Limb (tissue), 2 donors: ENCODE data around the gene TAS2R14.

ENCODE experiments used
- DNase-seq, 2 donors: peaks; one replicate each; pipeline ENCODE4 v3.0.0-alpha.2; 2016; ENCODE audit errors: extremely low spot score in 2 of 2

Gene TAS2R14, protein sequence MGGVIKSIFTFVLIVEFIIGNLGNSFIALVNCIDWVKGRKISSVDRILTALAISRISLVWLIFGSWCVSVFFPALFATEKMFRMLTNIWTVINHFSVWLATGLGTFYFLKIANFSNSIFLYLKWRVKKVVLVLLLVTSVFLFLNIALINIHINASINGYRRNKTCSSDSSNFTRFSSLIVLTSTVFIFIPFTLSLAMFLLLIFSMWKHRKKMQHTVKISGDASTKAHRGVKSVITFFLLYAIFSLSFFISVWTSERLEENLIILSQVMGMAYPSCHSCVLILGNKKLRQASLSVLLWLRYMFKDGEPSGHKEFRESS

DNA sequence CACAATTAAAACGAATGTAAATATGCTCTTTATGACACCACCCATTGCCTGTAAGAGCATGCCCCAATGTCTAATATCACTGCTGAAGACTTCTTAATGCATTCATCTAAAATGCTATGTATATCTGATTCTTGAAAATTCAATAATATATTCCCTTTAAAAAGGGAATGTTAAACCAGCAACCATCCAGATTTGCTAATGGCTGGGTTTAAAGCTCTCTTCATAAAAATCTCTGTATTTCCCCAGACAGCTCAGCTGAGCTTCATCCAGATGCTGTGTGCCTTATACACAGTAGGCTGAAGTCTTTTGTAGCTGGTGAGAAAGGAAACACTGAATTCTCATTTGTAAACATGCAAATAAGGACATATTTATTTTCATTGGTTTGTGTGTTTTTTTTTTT, at the start of gene TAS2R14:
TSS of gene TAS2R14 (minus strand) at position 101 of the 400 bp plus-strand sequence. CDS start at position 45, 56 bp downstream.
- DNase-seq: no peak

DNA sequence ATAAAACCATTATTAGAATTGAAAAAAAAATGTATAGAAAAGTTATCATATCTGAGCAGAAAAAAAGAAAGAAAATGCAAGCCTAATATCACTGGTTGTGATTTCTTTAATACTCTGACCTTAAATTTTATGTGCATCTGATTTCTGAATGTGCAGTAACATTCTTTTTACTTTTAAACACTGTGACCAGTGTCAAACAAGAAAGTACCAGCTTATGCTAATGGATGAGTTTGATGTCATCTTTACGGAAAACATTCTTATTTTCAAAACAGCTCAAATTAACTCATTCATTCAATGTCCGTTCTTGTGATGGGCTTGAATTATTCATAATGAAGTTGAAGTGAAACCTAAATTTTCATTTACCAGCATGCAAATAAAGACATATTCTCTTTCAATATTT, 47.7 kb upstream of the TAS2R14 start, which contains the start of gene TAS2R50:
TSS of gene TAS2R50 (minus strand) at position 101 of the 400 bp plus-strand sequence. CDS start at position 49, 52 bp downstream.
- no peak for DNase-seq

DNA sequence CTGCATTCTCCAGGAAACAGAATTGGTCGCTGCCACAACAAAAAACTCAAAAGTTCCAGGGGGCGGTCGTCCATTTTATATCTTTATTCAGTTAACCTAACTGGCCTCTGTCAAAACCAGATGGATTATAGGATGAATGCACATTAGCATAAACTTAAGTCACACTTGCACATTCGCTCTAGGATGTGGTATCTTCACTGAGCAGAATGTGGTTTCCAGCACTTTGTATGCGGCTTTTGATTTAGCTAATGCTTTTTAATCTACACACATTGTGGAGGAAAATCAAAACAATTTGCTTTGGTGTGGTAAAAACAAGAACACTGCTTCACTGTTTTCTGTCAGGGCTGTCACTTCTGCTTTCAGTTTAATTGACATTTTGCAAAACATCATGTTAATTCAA, 43.2 kb upstream of the TAS2R14 start:
- no peak for DNase-seq

DNA sequence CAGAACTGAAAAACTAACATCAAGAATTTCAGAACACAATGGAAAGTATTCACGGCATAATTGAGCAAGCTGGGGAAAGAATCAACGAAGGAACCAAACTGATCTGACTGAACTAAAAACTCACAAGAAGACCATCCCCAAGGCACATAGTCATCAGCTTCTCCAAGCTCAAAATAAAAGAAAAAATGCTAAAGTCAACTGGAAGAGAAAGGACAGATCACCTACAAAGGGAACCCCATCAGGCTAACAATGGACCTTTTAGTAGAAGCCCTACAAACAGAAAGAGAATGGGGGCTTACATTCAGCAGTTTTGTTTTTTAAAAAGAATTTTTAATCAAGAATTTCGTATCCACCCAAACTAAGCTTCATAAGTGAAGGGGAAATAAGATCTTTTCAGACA, 35.9 kb upstream of the TAS2R14 start:
- no peak for DNase-seq

DNA sequence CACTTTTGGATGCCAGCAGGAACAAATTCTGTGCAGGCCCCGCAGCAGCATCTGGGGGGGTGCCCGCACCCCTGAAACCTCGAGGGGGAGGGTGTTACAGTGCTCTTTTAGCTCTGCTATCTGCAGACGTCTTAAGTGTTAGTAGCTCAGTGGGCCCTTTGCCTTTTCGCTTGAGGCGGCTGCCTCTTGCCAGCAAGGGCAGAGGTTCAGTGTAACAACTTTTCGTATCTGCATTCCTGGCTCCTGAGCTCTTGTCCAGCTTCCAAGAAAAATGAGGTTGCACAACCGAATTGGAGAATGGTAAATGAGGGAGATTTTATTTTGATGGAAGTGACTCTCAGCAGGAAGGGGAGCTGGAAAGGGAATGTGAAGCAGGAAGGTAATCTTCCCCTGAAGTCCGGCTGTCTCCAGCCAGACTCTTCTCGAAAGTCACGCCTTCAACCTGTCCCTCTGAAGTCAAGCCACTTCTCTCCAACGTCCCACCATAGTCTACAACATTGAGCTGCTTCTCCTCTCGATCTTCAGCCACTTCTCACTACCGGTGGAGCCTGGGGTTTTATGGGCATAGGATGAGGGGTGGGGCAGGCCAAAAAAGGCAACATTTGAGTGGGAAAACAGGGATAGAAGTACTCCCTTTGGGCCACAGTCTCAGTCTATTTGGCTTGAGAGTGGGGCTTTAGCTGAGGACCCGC, 29.8 kb upstream of the TAS2R14 start:
- peak in 1 of 2 donors; percentile 5 for DNase-seq

DNA sequence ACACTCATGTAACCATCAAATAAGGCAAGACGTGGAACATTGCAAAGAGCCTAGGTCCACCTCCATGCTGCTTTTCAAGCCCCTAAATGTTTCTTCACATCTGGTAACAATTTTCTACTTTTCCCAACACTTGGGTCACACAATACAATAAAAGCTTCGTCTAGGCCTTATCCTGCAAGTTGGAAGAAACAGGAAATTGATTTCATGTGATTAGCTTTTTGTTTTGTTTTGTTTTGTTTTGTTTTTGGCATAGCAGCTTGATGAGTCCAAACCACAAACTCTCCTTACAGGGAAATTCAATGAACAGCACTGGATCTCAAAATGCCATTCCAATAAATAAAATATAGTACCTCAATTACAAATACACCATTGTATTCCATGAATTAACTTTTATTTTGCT, 28.3 kb upstream of the TAS2R14 start:
- peak in 1 of 2 donors; percentile 6 for DNase-seq

DNA sequence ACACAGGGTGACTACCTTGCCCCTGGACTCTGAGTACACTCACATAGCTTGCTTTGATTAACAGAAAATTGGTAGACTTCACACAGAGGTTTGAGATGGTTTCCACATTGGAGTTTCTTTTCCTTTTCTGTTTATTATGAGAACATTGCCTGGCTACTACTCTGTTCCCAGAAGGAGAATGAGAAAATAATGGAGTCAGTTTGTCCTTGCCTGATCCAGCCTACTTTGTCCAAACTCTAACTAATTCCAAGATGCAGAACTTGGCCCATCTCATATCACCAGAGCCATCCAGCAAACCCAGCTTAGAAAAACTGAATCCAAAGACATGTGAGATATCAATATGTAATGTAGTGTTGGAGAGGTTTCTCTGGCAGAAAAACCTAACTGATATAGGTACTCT, 27.3 kb upstream of the TAS2R14 start:
- no peak for DNase-seq

DNA sequence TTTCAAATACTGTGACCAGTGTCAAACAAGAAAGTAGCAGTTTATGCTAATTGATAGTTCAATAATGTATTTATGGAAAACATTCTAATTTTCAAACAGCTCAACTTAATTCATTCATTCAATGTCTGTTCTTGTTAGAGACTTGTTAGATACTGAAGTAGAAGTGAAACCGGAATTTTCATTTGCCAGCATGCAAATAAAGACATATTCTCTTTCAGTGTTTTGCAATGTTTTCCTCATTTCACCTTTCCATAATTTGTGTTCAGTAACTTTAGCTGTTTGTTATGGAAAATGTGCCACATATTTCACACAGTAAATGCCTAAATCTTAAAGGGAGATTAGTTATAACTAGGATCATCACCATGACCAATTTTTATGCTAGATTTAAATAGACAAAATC, 26.4 kb upstream of the TAS2R14 start:
- no peak for DNase-seq

DNA sequence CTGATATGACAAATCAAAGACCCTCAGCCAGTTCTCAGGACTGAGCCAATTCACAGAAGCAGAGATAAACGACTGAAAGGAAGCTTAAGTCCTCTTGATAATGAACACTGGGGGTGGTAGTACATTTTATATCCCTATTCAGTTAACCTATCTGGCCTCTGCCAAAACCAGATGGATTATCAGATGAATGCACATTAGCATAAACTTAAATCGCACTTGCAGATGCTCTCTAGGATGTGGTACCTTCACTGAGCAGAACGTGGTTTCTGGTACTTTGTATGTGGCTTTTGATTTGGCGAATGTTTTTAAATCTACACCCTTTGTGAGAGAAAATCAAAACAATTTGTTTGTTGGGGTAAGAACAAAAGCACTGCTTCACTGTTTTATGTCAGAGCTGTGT, 21.1 kb upstream of the TAS2R14 start:
- DNase-seq: no peak

DNA sequence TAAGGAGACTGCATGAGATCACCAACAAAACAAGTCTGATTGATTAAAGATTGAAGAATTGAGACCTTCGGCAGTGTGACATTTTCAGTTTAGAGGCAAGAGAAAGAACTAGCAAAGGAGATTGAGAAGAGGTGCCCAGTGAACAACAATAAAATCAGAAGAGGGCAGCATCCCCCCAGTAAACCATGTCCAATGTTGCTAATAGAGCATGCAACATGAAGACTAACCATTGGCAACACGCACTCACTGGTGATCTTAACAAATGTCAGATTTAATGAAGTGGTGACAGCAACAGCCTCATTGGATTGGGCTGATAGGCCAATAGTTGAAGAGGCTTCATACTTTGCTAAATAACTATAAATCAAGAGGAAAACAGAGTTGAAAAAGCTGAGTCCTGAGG, 20.7 kb upstream of the TAS2R14 start:
- DNase-seq: no peak

DNA sequence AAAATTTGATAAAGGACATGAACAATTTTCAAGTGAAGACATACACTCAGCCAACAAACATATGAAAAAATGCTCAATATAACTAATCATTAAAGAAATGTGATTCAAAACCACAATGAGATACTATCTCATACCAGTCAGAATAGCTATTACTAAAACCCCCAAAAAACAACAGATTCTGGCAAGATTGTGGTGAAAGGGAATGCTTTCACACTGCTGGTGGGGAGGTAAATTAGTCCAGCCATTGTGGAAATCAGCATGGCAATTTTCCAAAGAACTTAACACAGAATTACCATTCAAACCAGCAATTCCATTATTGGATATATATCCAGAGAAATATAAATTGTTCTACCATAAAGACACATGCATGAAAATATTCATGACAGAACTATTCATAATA, 18.7 kb upstream of the TAS2R14 start:
- no peak for DNase-seq

DNA sequence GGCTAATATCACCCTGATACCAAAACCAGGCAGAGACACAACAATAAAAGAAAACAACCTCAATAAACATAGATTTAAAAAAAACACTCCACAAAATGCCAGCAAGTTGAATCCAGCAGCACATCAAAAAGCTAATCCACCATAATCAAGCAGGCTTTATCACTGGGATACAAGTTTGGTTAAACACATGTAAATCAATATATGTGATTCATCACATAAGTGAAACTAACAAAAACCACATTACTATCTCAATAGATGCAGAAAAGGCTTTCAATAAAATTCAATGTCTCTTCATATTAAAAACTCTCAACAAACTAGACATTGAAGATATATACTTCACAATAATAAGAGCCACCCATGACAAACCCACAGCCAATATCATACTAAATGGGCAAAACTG, 17.0 kb upstream of the TAS2R14 start:
- no peak for DNase-seq

DNA sequence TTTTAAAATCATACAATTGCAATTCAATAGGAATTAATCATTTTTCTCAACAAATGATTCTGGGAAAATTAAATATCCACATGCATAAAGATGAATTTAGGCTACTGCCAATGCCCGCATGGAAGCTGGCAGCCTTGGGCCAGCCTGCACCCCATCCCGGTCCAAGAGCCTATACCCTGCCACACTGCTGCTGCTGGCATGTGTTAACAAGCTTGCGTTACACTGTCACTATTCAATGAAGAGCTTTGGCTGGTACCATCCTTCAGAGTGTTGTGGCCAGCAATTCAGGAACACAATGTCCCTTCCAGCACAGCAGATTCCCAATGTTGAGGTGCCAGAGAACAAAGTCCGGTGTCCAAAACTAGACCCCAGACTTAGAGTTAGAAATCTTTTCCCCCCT, 13.6 kb upstream of the TAS2R14 start:
- DNase-seq: no peak

DNA sequence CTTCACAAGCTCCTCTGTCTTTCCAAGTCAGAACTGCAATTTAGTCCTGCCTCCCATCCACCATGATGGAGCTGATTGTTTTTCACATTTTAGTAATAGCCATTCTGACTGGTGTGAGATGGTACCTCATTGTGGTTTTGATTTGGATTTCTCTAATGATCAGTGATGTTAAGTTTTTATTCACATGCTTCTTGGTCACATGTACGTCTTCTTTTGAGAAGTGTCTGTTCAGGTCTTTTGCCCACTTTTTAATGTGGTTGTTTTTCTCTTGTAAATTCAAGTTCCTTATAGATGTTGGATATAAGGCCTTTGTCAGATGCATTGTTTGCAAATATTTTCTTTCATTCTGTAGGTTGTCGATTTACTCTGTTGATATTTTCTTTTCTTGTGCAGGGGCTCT, 4.1 kb upstream of the TAS2R14 start:
- DNase-seq: no peak

DNA sequence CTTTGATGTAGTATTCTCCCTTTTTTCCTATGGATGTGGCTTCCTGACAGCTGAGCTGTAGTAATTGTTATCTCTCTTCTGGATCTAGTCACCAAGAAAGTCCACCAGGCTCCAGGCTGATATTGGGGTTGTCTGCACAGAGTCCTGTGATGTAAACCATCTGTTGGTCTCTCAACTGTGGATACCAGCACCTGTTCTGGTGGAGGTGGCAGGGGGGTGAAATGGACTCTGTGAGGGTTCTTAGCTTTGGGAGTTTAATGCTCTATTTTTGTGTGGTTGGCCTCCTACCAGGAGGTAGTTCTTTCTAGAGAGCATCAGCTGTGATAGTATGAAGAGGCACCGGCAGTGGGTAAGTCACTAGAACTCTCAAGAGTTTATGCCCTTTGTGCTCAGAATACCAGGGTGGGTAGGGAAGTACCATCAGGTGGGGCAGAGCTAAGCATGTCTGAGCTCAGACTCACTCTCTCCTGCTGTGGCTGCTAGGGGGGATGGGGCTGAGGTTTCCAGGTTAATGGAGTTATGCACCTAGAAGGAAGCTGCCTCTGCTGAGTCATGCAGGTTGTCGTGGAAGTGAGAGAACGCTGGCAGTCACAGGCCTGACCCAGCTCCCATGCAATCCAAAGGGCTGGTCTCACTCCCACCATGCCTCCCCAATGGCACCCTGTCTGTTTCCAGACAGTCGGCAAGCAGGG, 3.0 kb upstream of the TAS2R14 start:
- DNase-seq: no peak

DNA sequence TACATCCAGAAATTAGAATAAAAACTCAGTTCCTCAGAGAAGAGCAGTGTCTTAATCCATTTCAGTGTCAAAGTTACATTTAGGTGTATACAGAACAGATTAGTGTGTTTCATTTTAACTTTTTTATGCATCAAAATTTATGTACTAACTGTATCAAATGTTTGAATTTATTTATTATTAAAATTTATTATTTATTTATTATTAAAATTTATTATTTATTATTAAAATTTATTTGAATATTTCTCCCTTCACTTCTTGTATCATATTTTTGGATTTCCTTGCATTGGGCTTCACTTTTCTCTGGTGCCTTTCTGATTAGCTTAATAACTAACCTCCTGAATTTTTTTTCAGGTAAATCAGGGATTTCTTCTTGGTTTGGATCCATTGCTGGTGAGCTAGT, 2.3 kb upstream of the TAS2R14 start:
- DNase-seq: no peak

DNA sequence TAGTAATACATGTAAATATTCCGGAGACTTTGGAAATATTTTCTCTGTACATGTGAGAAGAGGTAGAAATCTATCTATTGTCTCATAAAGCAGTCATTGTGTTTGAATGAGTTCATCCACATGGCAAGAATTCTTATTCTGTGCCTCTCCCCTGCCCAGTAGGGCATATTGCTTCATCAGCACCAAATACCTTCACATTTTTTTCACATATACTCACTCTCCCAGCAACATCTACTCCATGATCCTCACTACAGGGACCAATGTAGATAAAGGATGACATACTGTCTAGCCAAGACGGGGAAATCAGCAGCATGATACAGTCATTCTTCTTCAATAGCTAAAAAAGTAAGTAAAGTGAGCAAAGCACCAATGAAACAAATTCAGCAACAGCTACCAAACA, 1.3 kb upstream of the TAS2R14 start:
- no peak for DNase-seq

DNA sequence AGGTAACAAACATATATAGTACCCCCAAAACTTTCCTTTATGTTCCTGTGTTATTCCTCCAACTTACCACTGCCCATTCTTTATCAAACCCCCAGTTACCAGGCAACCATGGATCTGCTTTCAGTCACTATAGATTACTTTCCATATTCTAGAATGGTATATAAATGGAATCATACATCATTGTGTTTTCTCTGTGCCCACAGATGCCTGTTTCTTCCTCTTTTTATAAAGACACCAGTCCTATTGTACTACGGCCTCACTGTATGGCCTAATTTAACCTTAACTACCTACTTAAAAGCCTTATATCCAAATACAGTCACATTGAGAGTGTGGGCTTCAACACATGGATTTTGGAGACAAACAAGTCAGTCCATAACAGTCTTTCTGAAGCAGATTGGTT, 2.6 kb downstream of the TAS2R14 start:
- DNase-seq: no peak

DNA sequence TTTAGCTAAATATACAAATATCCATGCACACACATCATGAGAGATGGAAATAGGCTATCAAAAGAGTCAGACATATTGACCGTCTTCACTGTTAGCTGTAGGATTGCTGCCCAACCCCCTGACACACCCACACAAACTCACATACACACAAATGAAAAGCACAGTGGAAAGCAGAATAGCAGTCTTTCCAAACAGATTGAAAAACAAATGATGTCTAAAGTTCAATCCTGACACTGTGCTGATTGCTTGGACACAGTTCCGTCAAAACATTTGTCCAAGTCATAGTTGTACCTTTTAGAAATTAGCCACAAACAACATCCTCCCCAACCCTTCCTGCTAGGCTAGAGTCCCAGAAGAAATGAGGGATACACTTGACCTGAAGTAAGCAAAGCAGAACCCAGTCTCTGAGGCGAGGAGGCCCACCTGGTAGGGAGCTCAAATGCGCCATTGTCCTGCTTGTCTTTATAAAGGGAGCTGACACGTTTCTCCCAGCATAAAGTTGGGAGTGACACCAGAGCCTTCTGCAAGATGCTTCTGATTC, 10.2 kb downstream of the TAS2R14 start, which contains the start of gene PRH2:
TSS of gene PRH2 (plus strand) at position 491 of the 541 bp plus-strand sequence. CDS start at position 529, 38 bp downstream.
- no peak for DNase-seq

DNA sequence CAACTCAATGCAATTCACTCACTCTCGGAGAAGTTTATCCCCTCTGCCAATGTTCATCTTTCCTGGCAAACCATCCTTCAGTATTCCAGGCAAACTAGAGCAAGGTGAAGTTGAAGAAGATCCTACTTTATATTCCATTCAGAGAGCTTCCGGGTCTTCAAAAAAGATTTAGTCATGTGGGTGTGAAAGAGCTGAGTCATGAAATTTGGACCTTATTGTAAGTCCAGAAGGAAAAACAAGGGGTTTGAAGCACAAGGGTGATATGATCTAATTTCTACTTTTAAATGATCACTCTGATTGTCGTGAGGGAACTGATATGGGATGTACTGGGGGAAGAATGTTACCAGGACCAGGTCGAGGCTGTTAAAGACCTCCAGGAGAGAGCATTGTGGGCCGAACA, 12.8 kb downstream of the TAS2R14 start:
- DNase-seq: no peak

DNA sequence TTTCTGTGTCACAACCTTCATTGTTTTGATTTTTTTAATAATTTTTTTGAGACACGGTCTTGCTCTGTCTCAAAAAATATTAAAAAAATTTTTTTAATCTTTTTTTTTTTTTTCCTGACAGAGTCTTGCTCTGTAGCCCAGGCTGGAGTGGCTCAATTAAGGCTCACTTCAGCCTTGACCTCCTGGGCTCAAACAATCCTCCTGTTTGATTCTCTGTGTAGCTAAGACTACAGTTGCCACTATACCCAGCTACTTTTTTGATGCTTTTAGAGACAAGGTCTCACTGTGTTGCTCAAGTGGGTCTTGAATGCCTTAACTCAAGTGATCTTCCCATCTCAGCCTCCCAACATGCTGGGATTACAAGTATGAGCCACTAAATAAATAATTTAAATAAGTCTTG, 19.3 kb downstream of the TAS2R14 start:
- DNase-seq: no peak

DNA sequence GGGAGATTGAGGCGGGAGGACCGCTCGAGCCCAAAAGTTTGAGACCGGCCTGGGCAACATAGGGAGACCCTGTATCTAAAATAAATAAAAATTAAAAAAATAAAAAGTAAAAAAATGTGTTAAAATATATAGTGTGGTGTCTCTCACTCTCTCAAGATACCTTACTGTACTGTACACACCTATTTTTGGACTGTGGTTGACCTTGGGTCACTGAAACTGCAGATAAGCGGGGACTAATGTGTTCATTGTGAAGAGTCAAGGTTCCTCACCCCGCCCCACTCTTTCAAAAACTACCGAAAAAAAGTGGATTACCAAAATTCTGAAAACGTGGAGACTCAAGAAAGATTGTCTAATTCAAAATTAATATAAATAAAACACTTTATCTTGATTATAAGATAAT, 28.7 kb downstream of the TAS2R14 start:
- DNase-seq: no peak
